ENCODE data around the gene MIF. TPM values are rescaled to one million over a fixed set of nuclear protein-coding genes. Genes with fewer than 3 reads are reported as not detected.

Gene MIF
- total and polyA plus RNA-seq, 2 donors (not counting 3 experiments of a cell fraction or from before 2014, with no cell fraction given): 529 to 674 TPM

GRCh38 chr22:23846081-23846469, 48.1 kb upstream of the MIF start:
- H3K4me2 ChIP-seq (ENCODE audit: insufficient read depth, low read length): no peak overlapping the region
- no peak overlapping the region for H3K9ac ChIP-seq (replicated peaks; ENCODE audit: extremely low read depth, insufficient read depth, low read length)
- intact Hi-C loops (cut with micrococcal nuclease): loop anchor here (5.0 kb wide), 3 partner anchors 129 to 304 kb away; no protein-coding TSS in a partner anchor
- no peaks in the 10 kb centered on the region for H3K36me3 ChIP-seq (ENCODE audit: control insufficient read depth in 2 of 2, extremely low read depth in 1 of 2, insufficient read depth in 2 of 2, low read length in 2 of 2)
- DNase-seq (ENCODE audit: low read depth, low spot score): no peak
- H3K9me3 ChIP-seq (replicated peaks; ENCODE audit: control insufficient read depth, insufficient read depth, low read length): no peaks in the 10 kb centered on the region
- H3K79me2 ChIP-seq (ENCODE audit: control insufficient read depth, insufficient read depth, low read length): no peaks in the 10 kb centered on the region
- TF ChIP-seq JUN (IDR thresholded peaks at IDR 0.05; ENCODE audit: borderline replicate concordance, insufficient read depth, insufficient read length, low read depth) (no peak), FOS (IDR thresholded peaks at IDR 0.05; ENCODE audit: borderline replicate concordance, insufficient read depth, low read length) (no peak), POLR2A (IDR thresholded peaks at IDR 0.05; ENCODE audit: low read depth, low read length) (no peak), POLR2AphosphoS5 (IDR thresholded peaks at IDR 0.05; ENCODE audit: insufficient read depth, low read depth, low read length) (no peak), EZH2 (IDR thresholded peaks at IDR 0.05; ENCODE audit: borderline replicate concordance, low read depth, low read length, severe bottlenecking) (no peak), MYC (IDR thresholded peaks at IDR 0.05; ENCODE audit: low read depth, low read length) (no peak), GATA2 (IDR thresholded peaks at IDR 0.05; ENCODE audit: insufficient read depth, insufficient read length, low read depth, low read length) (no peak)
- TF ChIP-seq, protein P1, sequence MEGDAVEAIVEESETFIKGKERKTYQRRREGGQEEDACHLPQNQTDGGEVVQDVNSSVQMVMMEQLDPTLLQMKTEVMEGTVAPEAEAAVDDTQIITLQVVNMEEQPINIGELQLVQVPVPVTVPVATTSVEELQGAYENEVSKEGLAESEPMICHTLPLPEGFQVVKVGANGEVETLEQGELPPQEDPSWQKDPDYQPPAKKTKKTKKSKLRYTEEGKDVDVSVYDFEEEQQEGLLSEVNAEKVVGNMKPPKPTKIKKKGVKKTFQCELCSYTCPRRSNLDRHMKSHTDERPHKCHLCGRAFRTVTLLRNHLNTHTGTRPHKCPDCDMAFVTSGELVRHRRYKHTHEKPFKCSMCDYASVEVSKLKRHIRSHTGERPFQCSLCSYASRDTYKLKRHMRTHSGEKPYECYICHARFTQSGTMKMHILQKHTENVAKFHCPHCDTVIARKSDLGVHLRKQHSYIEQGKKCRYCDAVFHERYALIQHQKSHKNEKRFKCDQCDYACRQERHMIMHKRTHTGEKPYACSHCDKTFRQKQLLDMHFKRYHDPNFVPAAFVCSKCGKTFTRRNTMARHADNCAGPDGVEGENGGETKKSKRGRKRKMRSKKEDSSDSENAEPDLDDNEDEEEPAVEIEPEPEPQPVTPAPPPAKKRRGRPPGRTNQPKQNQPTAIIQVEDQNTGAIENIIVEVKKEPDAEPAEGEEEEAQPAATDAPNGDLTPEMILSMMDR (IDR thresholded peaks at IDR 0.05; ENCODE audit: extremely low read depth in 1 of 2, insufficient read depth in 1 of 2, low read depth in 1 of 2, low read length in 2 of 2): no peak
- no TSS peak for BruUV-seq (replicated peaks)
- no peak overlapping the region for H2AFZ ChIP-seq (ENCODE audit: low read depth, low read length)
- FAIRE-seq: no peak
- ChIA-PET CTCF (interaction anchor here (1.0 to 3.1 kb wide), 6 partner anchors 11 to 218 kb away, joined by 3 to 17 read pairs (median 4); partner anchors contain the start of genes MIF and SLC2A11), POLR2A (interaction anchor here (0.8 kb wide), 1 partner anchor 203 kb away, joined by 4 read pairs; no protein-coding TSS in a partner anchor)
- dilution Hi-C loops (cut with MboI; ENCODE audit: extremely low pct_ligation_motif_present, low sequenced_read_pairs): no loop called here
- peaks cover 0 to under 1% of the 10 kb centered on the region in 2 experiments for H3K27me3 ChIP-seq (ENCODE audit: control insufficient read depth in 2 of 2, insufficient read depth in 2 of 2, low read length in 2 of 2)
- no peaks in the 10 kb centered on the region for H3K9me1 ChIP-seq (replicated peaks; ENCODE audit: control insufficient read depth, extremely low read depth, insufficient read depth, low read length)
- no peak overlapping the region for H3K4me3 ChIP-seq (replicated peaks in 1 of 3; ENCODE audit: insufficient read depth in 1 of 3, low read depth in 1 of 3, low read length in 3 of 3)
- no peak overlapping the region for H3K27ac ChIP-seq (ENCODE audit: insufficient read depth, low read depth, low read length)
- H3K4me1 ChIP-seq (ENCODE audit: control insufficient read depth, extremely low read depth, insufficient read depth, low read length): peaks cover 8% of the 10 kb centered on the region
- no peaks in the 10 kb centered on the region for H4K20me1 ChIP-seq (replicated peaks; ENCODE audit: control insufficient read depth, extremely low read depth, insufficient read depth, low read length)
